AG04450 (cell line): ENCODE data around the gene BRD4. TPM values are rescaled to one million over a fixed set of nuclear protein-coding genes. Genes with fewer than 3 reads are reported as not detected.

ENCODE experiments used
- CTCF ChIA-PET: fragments of 300-600, 350-600 bp; formaldehyde crosslinking; extraction: SDS; loops from one replicate; lab custom pipeline; 2022; ENCODE audit warnings: antibody characterized with exemption, inconsistent platforms; lab: Charles Lee
- POLR2A ChIA-PET: fragments of 350-600 bp; formaldehyde crosslinking; extraction: SDS; loops from one replicate; lab custom pipeline; 2021; ENCODE audit warnings: antibody characterized with exemption, inconsistent platforms; lab: Yijun Ruan, JAX
- DNase-seq: peaks from one replicate; pipeline ENCODE4 v3.0.0-alpha.2; 2011; ENCODE audit warnings: low read depth, low spot score
- H3K27ac ChIP-seq: one replicate; pipeline ENCODE4 v1.5.1; 2012; ENCODE audit warnings: low read depth, low read length, control low read depth
- H3K27me3 ChIP-seq: one replicate; pipeline ENCODE4 v1.6.0; 2012; ENCODE audit warnings: low read length; ENCODE audit not compliant: control insufficient read depth, insufficient read depth
- H3K4me3 ChIP-seq: 2 replicates; pipeline ENCODE4 v1.5.1; 2011; ENCODE audit warnings: mild to moderate bottlenecking, low read depth, low read length, control low read depth
- H3K9me3 ChIP-seq: 2 replicates; pipeline ENCODE4 v1.5.1; 2012; ENCODE audit warnings: low read length; ENCODE audit not compliant: control insufficient read depth, insufficient read depth
- polyA plus RNA-seq: library from polyadenylated mRNA; depleted of rRNA; stranded (reverse); fragments of >200 nt; gene quantifications from 2 replicates; pipeline ENCODE4 v1.2.3, GENCODE V29; 2011
- TF ChIP-seq, protein P1 (sequence below): IDR thresholded peaks from 2 replicates; pipeline ENCODE4 v1.5.1; 2011; ENCODE audit warnings: low read depth, low read length, control low read depth, inconsistent platforms

The BRD4 gene
- polyA plus RNA-seq, 1 experiment, result 7.8 TPM

- POLR2A ChIA-PET, result interaction anchor here (1.1 kb wide), 1 partner anchor 10 kb away, joined by 3 read pairs; no protein-coding TSS in a partner anchor
- CTCF ChIA-PET, result no interaction called here
- DNase-seq, result no peak
These were observed 72.4 kb downstream of the BRD4 start for GRCh38 chr19:15259907-15260306.

DNA sequence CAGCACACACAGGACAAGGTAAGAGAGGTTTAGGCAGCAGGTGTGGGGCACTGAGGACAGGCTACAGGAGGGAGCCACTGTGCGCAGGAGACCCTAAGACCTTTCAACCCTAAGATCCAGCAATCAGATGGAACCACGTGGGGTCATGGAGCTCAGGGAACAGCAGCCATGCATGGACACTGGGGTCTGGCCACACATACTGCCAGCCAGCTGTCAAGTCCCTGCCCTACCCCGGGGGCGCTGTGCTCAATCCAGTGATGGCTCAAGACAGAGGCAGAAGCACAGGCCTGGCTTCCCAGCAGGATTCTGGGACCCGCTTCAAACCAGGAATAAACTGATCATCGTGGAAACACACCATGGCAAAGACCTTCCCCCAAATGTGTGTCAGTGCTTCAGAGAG lies 74.6 kb downstream of the BRD4 start:
- H3K4me3 ChIP-seq, result no peak overlapping the region
- ChIA-PET POLR2A (no interaction called here), CTCF (no interaction called here)
- no peak overlapping the region for H3K27ac ChIP-seq
- DNase-seq, result no peak
- TF ChIP-seq, protein P1, sequence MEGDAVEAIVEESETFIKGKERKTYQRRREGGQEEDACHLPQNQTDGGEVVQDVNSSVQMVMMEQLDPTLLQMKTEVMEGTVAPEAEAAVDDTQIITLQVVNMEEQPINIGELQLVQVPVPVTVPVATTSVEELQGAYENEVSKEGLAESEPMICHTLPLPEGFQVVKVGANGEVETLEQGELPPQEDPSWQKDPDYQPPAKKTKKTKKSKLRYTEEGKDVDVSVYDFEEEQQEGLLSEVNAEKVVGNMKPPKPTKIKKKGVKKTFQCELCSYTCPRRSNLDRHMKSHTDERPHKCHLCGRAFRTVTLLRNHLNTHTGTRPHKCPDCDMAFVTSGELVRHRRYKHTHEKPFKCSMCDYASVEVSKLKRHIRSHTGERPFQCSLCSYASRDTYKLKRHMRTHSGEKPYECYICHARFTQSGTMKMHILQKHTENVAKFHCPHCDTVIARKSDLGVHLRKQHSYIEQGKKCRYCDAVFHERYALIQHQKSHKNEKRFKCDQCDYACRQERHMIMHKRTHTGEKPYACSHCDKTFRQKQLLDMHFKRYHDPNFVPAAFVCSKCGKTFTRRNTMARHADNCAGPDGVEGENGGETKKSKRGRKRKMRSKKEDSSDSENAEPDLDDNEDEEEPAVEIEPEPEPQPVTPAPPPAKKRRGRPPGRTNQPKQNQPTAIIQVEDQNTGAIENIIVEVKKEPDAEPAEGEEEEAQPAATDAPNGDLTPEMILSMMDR, result no peak
- no peaks in the 10 kb centered on the region for H3K9me3 ChIP-seq
- H3K27me3 ChIP-seq, result no peaks in the 10 kb centered on the region

More at GRCh38 chr19:15259907-15260306, 72.4 kb downstream of the BRD4 start:
- Histone ChIP-seq H3K4me3 (no peak overlapping the region), H3K27me3 (no peaks in the 10 kb centered on the region), H3K27ac (no peak overlapping the region), H3K9me3 (no peaks in the 10 kb centered on the region; the same call in 1 of the 2 replicates)
- TF ChIP-seq, protein P1, result no peak

- ChIA-PET CTCF (no interaction called here), POLR2A (no interaction called here)
- Histone ChIP-seq H3K27me3 (no peaks in the 10 kb centered on the region), H3K27ac (no peak overlapping the region), H3K4me3 (no peak overlapping the region), H3K9me3 (no peaks in the 10 kb centered on the region)
- no peak for DNase-seq
- TF ChIP-seq, protein P1, result no peak
These were observed 75.5 kb downstream of the BRD4 start for GRCh38 chr19:15256708-15257331.

- POLR2A ChIA-PET, result interaction anchor here (0.9 kb wide), 1 partner anchor 45 kb away, joined by 4 read pairs; no protein-coding TSS in a partner anchor
- H3K27ac ChIP-seq, result no peak overlapping the region
- CTCF ChIA-PET, result interaction anchor here (1.8 kb wide), 1 partner anchor 8 kb away, joined by 4 read pairs; no protein-coding TSS in a partner anchor
- no peak overlapping the region for H3K4me3 ChIP-seq
- no peak for DNase-seq
- no peaks in the 10 kb centered on the region for H3K9me3 ChIP-seq
- TF ChIP-seq, protein P1, result no peak
- no peaks in the 10 kb centered on the region for H3K27me3 ChIP-seq
These were observed 76.9 kb downstream of the BRD4 start for GRCh38 chr19:15255359-15255990.

- TF ChIP-seq, protein P1, result no peak
- DNase-seq, result no peak
- Histone ChIP-seq H3K4me3 (no peak overlapping the region), H3K27ac (peak overlapping the region; percentile 11), H3K27me3 (no peaks in the 10 kb centered on the region), H3K9me3 (no peaks in the 10 kb centered on the region)
- ChIA-PET CTCF (interaction anchor here (0.5 to 1.8 kb wide), 2 partner anchors 9 to 105 kb away, joined by 3 to 4 read pairs; no protein-coding TSS in a partner anchor), POLR2A (interaction anchor here (0.5 to 0.9 kb wide), 4 partner anchors 29 to 269 kb away, joined by 3 to 5 read pairs (median 4); no protein-coding TSS in a partner anchor)
These were observed 77.8 kb downstream of the BRD4 start for GRCh38 chr19:15254547-15254946.
